CD14-positive monocyte (primary cell): ENCODE data around the gene CACNB4. TPM values are rescaled to one million over a fixed set of nuclear protein-coding genes. Genes with fewer than 3 reads are reported as not detected.

Source experiments
- DNase-seq, 3 donors: peaks; one replicate each; pipeline ENCODE4 v3.0.0-alpha.2; 2011 to 2022
- H2AFZ ChIP-seq: 2 replicates; pipeline ENCODE4 v1.6.0; 2012; ENCODE audit warnings: mild to moderate bottlenecking, low read depth, low read length, inconsistent platforms; ENCODE audit not compliant: insufficient read depth, poor library complexity, severe bottlenecking
- H3K27ac ChIP-seq, 2 donors: 1 replicate in 1 of 2; 2 replicates in 1 of 2; pipeline ENCODE4 v1.5.1; 2012 to 2013; ENCODE audit warnings: low read length in 2 of 2, control low read depth in 1 of 2, inconsistent platforms in 1 of 2, low read depth in 1 of 2, mild to moderate bottlenecking in 1 of 2
- H3K27me3 ChIP-seq, 2 donors: one replicate each; pipeline versions ENCODE4 v1.6.0 to v1.6.1; 2011 to 2013; ENCODE audit warnings: low read length in 2 of 2; ENCODE audit not compliant: control insufficient read depth in 2 of 2, insufficient read depth in 2 of 2
- H3K36me3 ChIP-seq, 2 donors: replicated peaks in 1 of 2; 1 replicate in 1 of 2; 2 replicates in 1 of 2; pipeline versions ENCODE4 v1.5.1 to v1.6.1; 2012 to 2013; ENCODE audit warnings: low read length in 2 of 2, control low read depth in 1 of 2, inconsistent platforms in 1 of 2, mild to moderate bottlenecking in 1 of 2; ENCODE audit not compliant: insufficient read depth in 2 of 2, control insufficient read depth in 1 of 2
- H3K4me1 ChIP-seq, 2 donors: 1 replicate in 1 of 2; 2 replicates in 1 of 2; pipeline versions ENCODE4 v1.5.1 to v1.6.1; 2012 to 2013; ENCODE audit warnings: low read length in 2 of 2, control low read depth in 1 of 2, inconsistent platforms in 1 of 2, mild to moderate bottlenecking in 1 of 2, moderate library complexity in 1 of 2; ENCODE audit not compliant: insufficient read depth in 2 of 2, control insufficient read depth in 1 of 2
- H3K4me2 ChIP-seq: replicated peaks from 2 replicates; pipeline ENCODE3; 2012; ENCODE audit warnings: low read length, moderate library complexity, mild to moderate bottlenecking; ENCODE audit not compliant: poor library complexity, severe bottlenecking; ENCODE audit errors: extremely low read depth
- H3K4me3 ChIP-seq, 3 experiments: fragments of 200-600 bp in 1 of 3; sonication (generic) in 1 of 3; replicated peaks in 1 of 3; 1 replicate in 2 of 3; 2 replicates in 1 of 3; pipeline ENCODE4 v1.5.1; 2011 to 2013; ENCODE audit warnings: low read length in 3 of 3, mild to moderate bottlenecking in 3 of 3, control low read depth in 2 of 3, low read depth in 2 of 3, inconsistent platforms in 1 of 3, moderate library complexity in 1 of 3
- H3K79me2 ChIP-seq: 2 replicates; pipeline ENCODE4 v1.6.0; 2012; ENCODE audit warnings: mild to moderate bottlenecking, control low read depth, inconsistent platforms, low read length, moderate library complexity; ENCODE audit not compliant: insufficient read depth
- H3K9ac ChIP-seq: 2 replicates; pipeline ENCODE4 v1.6.0; 2017; ENCODE audit warnings: low read length, mild to moderate bottlenecking; ENCODE audit not compliant: insufficient read depth, poor library complexity, severe bottlenecking
- H3K9me3 ChIP-seq, 2 donors: replicated peaks in 1 of 2; 1 replicate in 1 of 2; 2 replicates in 1 of 2; pipeline versions ENCODE4 v1.5.1 to v1.6.1; 2012 to 2013; ENCODE audit warnings: low read length in 2 of 2, control low read depth in 1 of 2; ENCODE audit not compliant: control insufficient read depth in 1 of 2, insufficient read depth in 1 of 2
- H4K20me1 ChIP-seq: 2 replicates; pipeline ENCODE4 v1.6.0; 2012; ENCODE audit warnings: mild to moderate bottlenecking, low read length, control low read depth, moderate library complexity; ENCODE audit not compliant: insufficient read depth
- H3K27ac Mint-ChIP-seq, 7 donors: one replicate each; pipeline ENCODE4 v1.8.0; 2020; ENCODE audit warnings: mild to moderate bottlenecking in 7 of 7, mixed read lengths in 7 of 7, moderate library complexity in 6 of 7, inconsistent platforms in 2 of 7
- H3K27me3 Mint-ChIP-seq, 3 donors: one replicate each; pipeline ENCODE4 v1.8.0; 2021 to 2022; ENCODE audit warnings: low read depth in 3 of 3, mild to moderate bottlenecking in 3 of 3, mixed read lengths in 3 of 3, moderate library complexity in 3 of 3, inconsistent platforms in 1 of 3
- H3K36me3 Mint-ChIP-seq, 2 donors: one replicate each; pipeline ENCODE4 v1.8.0; 2020; ENCODE audit warnings: mixed read lengths in 2 of 2, inconsistent platforms in 1 of 2, mild to moderate bottlenecking in 1 of 2
- H3K4me1 Mint-ChIP-seq: one replicate; pipeline ENCODE4 v1.8.0; 2020; ENCODE audit warnings: mild to moderate bottlenecking, mixed read lengths
- H3K4me3 Mint-ChIP-seq, 2 donors: one replicate each; pipeline ENCODE4 v1.8.0; 2020; ENCODE audit warnings: mild to moderate bottlenecking in 2 of 2, mixed read lengths in 2 of 2, moderate library complexity in 1 of 2
- H3K9me3 Mint-ChIP-seq, 7 donors: one replicate each; pipeline ENCODE4 v1.8.0; 2020 to 2022; ENCODE audit warnings: mixed read lengths in 7 of 7, mild to moderate bottlenecking in 6 of 7, moderate library complexity in 6 of 7, inconsistent platforms in 2 of 7
- CTCF ChIP-seq: fragments of 200-600 bp; IDR thresholded peaks from one replicate; pipeline ENCODE4 v1.8.0; 2022; ENCODE audit warnings: antibody characterized with exemption, mild to moderate bottlenecking
- WGBS: methylation state at CpG from one replicate; pipeline ENCODE4 v1.1.5; 2013; ENCODE audit warnings: missing lambda C conversion rate; ENCODE audit not compliant: insufficient coverage; 5-methylcytosine and 5-hydroxymethylcytosine counted together
- intact Hi-C, 2 donors: fragments of 100-400 bp; cut with micrococcal nuclease; formaldehyde crosslinking; loops; one replicate each; pipeline versions ENCODE4 v1.15.0 to v1.15.1; 2023
- polyA plus RNA-seq, 3 donors: library from polyadenylated mRNA; depleted of rRNA in 1 of 3; unstranded in 2 of 3; stranded (reverse) in 1 of 3; fragments of 300-500 nt in 2 of 3; fragments of >200 nt in 1 of 3; fragmentation: Illumina TruSeq in 2 of 3; gene quantifications; 1 replicate in 2 of 3; 2 replicates in 1 of 3; pipeline ENCODE4 v1.2.3, GENCODE V29; 2012 to 2021

CACNB4 gene
- polyA plus RNA-seq, 3 donors, result 0.44 to 1.9 (median 1.1) TPM

GRCh38 chr2:151810489-151810888 lies 288.4 kb downstream of the CACNB4 start:
- Histone ChIP-seq H3K27ac (peak overlapping the region in 1 of 2 donors; percentile 48), H3K9ac (no peak overlapping the region), H3K27me3 (no peaks in the 10 kb centered on the region), H3K9me3 (peaks cover 4% of the 10 kb centered on the region in 2 donors), H3K4me3 (no peak overlapping the region), H3K4me1 (no peaks in the 10 kb centered on the region), H3K79me2 (peaks cover 4% of the 10 kb centered on the region), H3K36me3 (peaks cover 69 to 90% of the 10 kb centered on the region in 2 donors), H4K20me1 (peaks cover 32% of the 10 kb centered on the region), H3K4me2 (no peak overlapping the region), H2AFZ (no peak overlapping the region)
- Mint-ChIP-seq H3K27me3 (no peaks in the 10 kb centered on the region), H3K36me3 (peaks cover 41 to 46% of the 10 kb centered on the region in 2 donors), H3K4me1 (no peaks in the 10 kb centered on the region), H3K4me3 (no peak overlapping the region), H3K9me3 (peaks cover 1 to 6% (median 4%) of the 10 kb centered on the region in 7 donors), H3K27ac (peak overlapping the region in 4 of 7 donors; percentile 1 to 51 (median 16))
- no peak for DNase-seq
- TF ChIP-seq CTCF, result no peak
- intact Hi-C loops, result no loop called here
- WGBS, result 100% methylated on average over 1 of the region's 1 CpG

- Histone ChIP-seq H3K27ac (no peak overlapping the region), H3K79me2 (no peaks in the 10 kb centered on the region), H3K4me3 (no peak overlapping the region), H2AFZ (no peak overlapping the region), H3K4me1 (no peaks in the 10 kb centered on the region), H4K20me1 (peaks cover 27% of the 10 kb centered on the region), H3K36me3 (peaks cover 65 to 91% of the 10 kb centered on the region in 2 donors), H3K9me3 (peaks cover 4% of the 10 kb centered on the region in 2 donors), H3K27me3 (no peaks in the 10 kb centered on the region), H3K4me2 (no peak overlapping the region), H3K9ac (no peak overlapping the region)
- H3K4me3 Mint-ChIP-seq, result no peak overlapping the region
- no peak overlapping the region for H3K27ac Mint-ChIP-seq
- H3K36me3 Mint-ChIP-seq, result peaks cover 33 to 36% of the 10 kb centered on the region in 2 donors
- H3K27me3 Mint-ChIP-seq, result no peaks in the 10 kb centered on the region
- DNase-seq, result no peak
- no peak for TF ChIP-seq CTCF
- intact Hi-C loops, result no loop called here
- H3K9me3 Mint-ChIP-seq, result peaks cover 1 to 6% (median 4%) of the 10 kb centered on the region in 7 donors
- H3K4me1 Mint-ChIP-seq, result no peaks in the 10 kb centered on the region
- WGBS, result no CpG with 5 or more reads among the region's 1 CpG
These were observed 289.8 kb downstream of the CACNB4 start for GRCh38 chr2:151809073-151809383.
